ENCODE measurements around the gene PCDHGA8.

Gene PCDHGA8

GRCh38 chr5:141369994-141370848 is 22.2 kb upstream of the PCDHGA8 start, which contains the start of gene PCDHGB3:
Gene PCDHGB3 (plus strand): TSS chr5:141370242. CDS start chr5:141370395, 153 bp downstream.
- ChIA-PET POLR2A (no interaction called here), CTCF (interaction anchor here (0.6 to 3.3 kb wide), 28 partner anchors 10 to 222 kb away, joined by 3 to 22 read pairs (median 4); partner anchors contain the start of genes PCDHB10, PCDHGA1, PCDHGA11 and PCDHGA12)
- Histone ChIP-seq H3K4me3 (ENCODE audit: low read depth, low read length) (no peak within 1 kb of the TSS), H3K4me1 (ENCODE audit: control insufficient read depth, insufficient read depth, low read length) (no peaks in the 10 kb centered on the region), H3K36me3 (ENCODE audit: control insufficient read depth in 2 of 2, insufficient read depth in 1 of 2, low read length in 2 of 2) (no peaks in the 10 kb centered on the region), H3K9me3 (ENCODE audit: control insufficient read depth, insufficient read depth, low read depth, low read length) (no peaks in the 10 kb centered on the region; the same call in 1 of the 2 replicates), H3K27ac (ENCODE audit: extremely low read depth, low read depth, low read length) (no peak within 1 kb of the TSS)
- TF ChIP-seq ZNF23 (tag by site-specific recombination; IDR thresholded peaks at IDR 0.05; ENCODE audit: borderline replicate concordance) (no peak), ZNF26 (tag by site-specific recombination; IDR thresholded peaks at IDR 0.05) (no peak), SP3 (tag by site-specific recombination; IDR thresholded peaks at IDR 0.05) (no peak), ZNF391 (tag by site-specific recombination; IDR thresholded peaks at IDR 0.05; ENCODE audit: borderline replicate concordance, low read depth) (no peak), AEBP2 (tag by site-specific recombination; IDR thresholded peaks at IDR 0.05; ENCODE audit: borderline replicate concordance) (no peak), WT1 (tag by site-specific recombination; IDR thresholded peaks at IDR 0.05) (no peak), ZNF747 (tag by site-specific recombination; IDR thresholded peaks at IDR 0.05) (no peak), ZBTB48 (tag by site-specific recombination; IDR thresholded peaks at IDR 0.05) (no peak)
- TF ChIP-seq, protein P1, sequence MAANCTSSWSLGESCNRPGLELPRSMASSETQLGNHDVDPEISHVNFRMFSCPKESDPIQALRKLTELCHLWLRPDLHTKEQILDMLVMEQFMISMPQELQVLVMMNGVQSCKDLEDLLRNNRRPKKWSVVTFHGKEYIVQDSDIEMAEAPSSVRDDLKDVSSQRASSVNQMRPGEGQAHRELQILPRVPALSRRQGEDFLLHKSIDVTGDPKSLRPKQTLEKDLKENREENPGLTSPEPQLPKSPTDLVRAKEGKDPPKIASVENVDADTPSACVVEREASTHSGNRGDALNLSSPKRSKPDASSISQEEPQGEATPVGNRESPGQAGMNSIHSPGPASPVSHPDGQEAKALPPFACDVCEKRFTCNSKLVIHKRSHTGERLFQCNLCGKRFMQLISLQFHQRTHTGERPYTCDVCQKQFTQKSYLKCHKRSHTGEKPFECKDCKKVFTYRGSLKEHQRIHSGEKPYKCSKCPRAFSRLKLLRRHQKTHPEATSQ (tag by site-specific recombination; IDR thresholded peaks at IDR 0.05): no peak

DNA sequence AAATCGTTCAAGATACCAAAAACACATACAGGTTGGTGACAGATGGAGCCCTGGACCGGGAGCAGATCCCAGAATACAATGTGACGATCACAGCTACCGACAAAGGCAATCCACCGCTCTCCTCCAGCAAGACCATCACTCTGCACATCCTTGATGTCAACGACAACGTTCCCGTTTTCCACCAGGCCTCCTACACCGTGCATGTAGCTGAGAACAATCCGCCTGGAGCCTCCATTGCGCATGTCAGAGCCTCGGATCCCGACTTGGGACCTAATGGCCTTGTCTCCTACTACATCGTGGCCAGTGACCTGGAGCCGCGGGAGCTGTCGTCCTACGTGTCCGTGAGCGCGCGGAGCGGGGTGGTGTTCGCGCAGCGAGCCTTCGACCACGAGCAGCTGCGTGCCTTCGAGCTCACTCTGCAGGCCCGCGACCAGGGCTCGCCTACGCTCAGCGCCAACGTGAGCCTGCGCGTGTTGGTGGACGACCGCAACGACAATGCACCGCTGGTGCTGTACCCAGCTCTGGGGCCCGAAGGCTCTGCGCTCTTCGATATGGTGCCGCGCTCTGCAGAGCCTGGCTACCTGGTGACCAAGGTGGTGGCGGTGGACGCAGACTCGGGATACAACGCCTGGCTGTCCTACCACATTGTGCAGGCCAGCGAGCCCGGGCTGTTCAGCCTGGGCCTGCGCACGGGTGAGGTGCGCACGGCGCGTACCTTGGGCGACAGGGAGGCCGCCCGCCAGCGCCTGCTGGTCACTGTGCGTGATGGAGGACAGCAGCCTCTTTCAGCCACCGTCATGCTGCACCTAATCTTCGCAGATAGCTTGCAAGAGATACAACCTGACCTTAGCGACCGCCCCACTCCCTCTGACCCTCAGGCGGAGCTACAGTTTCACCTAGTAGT is 20.6 kb upstream of the PCDHGA8 start:
- H3K27ac ChIP-seq (ENCODE audit: extremely low read depth, low read depth, low read length): no peak overlapping the region
- ChIA-PET POLR2A (no interaction called here), CTCF (interaction anchor here (0.9 to 3.3 kb wide), 8 partner anchors 16 to 194 kb away, joined by 3 to 22 read pairs (median 6); partner anchors contain the start of genes PCDHGA2, PCDHGA4, PCDHGB1 and PCDHGB5)
- TF ChIP-seq ZNF514 (tag by site-specific recombination; IDR thresholded peaks at IDR 0.05) (no peak), ZNF354C (tag by site-specific recombination; IDR thresholded peaks at IDR 0.05; ENCODE audit: borderline replicate concordance, low read depth) (no peak)
- no peaks in the 10 kb centered on the region for H3K36me3 ChIP-seq (ENCODE audit: control insufficient read depth in 2 of 2, insufficient read depth in 1 of 2, low read length in 2 of 2)
- no peak overlapping the region for H3K4me3 ChIP-seq (ENCODE audit: low read depth, low read length)
- no peaks in the 10 kb centered on the region; the same call in 1 of the 2 replicates for H3K9me3 ChIP-seq (ENCODE audit: control insufficient read depth, insufficient read depth, low read depth, low read length)
- H3K4me1 ChIP-seq (ENCODE audit: control insufficient read depth, insufficient read depth, low read length): no peaks in the 10 kb centered on the region

DNA sequence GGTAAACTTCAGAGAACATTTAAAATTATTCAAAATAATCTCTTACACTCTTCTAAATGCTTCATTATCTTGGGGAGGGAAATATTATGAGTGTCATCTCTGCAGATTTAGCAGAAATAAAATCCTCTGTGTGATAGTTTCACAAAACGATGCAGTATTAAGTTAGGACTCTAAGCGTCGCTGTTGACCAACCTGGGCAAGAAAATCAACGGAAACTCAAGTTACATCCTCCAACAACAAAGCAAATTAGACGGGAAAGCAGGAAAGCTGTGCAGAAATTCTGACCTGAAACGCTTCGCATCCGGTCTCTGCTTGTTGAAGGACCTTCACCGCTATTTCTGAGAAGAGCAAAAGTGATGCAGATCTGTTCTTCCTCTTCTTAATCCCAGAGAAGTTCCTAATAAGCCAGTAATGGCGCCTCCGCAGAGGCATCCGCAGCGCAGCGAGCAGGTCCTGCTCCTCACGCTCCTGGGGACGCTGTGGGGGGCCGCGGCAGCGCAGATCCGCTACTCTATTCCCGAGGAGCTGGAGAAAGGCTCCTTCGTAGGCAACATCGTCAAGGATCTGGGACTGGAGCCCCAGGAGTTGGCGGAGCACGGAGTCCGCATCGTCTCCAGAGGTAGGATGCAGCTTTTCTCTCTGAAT is 18.6 kb upstream of the PCDHGA8 start, which contains the start of gene PCDHGA6:
TSS of gene PCDHGA6 (plus strand) at position 219 of the 645 bp plus-strand sequence. CDS start at position 412, 193 bp downstream.
- peak; percentile 48 for TF ChIP-seq ZNF654 (tag by site-specific recombination; IDR thresholded peaks at IDR 0.05; ENCODE audit: low read depth)
- TF ChIP-seq ZNF792 (tag by site-specific recombination; IDR thresholded peaks at IDR 0.05): no peak
- TF ChIP-seq SP3 (tag by site-specific recombination; IDR thresholded peaks at IDR 0.05): no peak
- TF ChIP-seq ZNF2 (tag by site-specific recombination; IDR thresholded peaks at IDR 0.05): 0 out of 2 replicates have a peak, but pooled peaks have one; percentile 45
- ChIA-PET POLR2A (no interaction called here), CTCF (interaction anchor here (0.5 to 3.3 kb wide), 20 partner anchors 18 to 591 kb away, joined by 3 to 14 read pairs (median 4); partner anchors contain the start of genes PCDHB11, PCDHB15, PCDHGA11 and PCDHGA8)
- no peak within 1 kb of the TSS for H3K4me3 ChIP-seq (ENCODE audit: low read depth, low read length)
- no peaks in the 10 kb centered on the region for H3K36me3 ChIP-seq (ENCODE audit: control insufficient read depth in 2 of 2, insufficient read depth in 1 of 2, low read length in 2 of 2)
- no peaks in the 10 kb centered on the region for H3K4me1 ChIP-seq (ENCODE audit: control insufficient read depth, insufficient read depth, low read length)
- no peak within 1 kb of the TSS for H3K27ac ChIP-seq (ENCODE audit: extremely low read depth, low read depth, low read length)
- H3K9me3 ChIP-seq (ENCODE audit: control insufficient read depth, insufficient read depth, low read depth, low read length): no peaks in the 10 kb centered on the region; the same call in 1 of the 2 replicates
